Measurements from ENCODE around the gene TNIK. TPM values are rescaled to one million over a fixed set of nuclear protein-coding genes. Genes with fewer than 3 reads are reported as not detected.

Gene TNIK
- total RNA-seq, 1 experiment from 2014 or later: 0.69 TPM

DNA sequence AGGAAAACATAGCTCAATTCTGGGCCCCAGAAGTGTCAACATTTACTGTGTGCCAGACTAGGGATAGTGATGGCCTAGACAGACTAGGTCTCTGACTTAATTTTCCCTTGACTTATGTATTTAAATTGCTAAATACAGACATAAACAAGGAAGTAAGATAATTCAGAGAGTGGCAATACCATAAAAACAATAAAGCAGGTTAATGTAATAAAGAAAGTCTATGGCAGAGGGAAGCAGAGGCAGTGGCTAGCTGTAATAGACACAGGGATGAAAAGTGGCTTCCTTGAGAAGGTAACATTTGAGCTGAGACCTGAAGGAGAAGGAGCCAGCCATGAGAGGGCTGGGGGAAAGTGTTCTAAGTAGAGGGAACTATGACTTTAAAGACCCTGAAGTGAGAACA is 95.7 kb downstream of the TNIK start:
- BruUV-seq (replicated peaks): no TSS peak
- intact Hi-C loops (cut with micrococcal nuclease; ENCODE audit: unreplicated experiment): no loop called here
- DNase-seq (ENCODE audit: low spot score): no peak
- Histone ChIP-seq H3K9me3 (ENCODE audit: low read depth, low read length, poor library complexity, severe bottlenecking) (no peaks in the 10 kb centered on the region), H3K27me3 (replicated peaks; ENCODE audit: insufficient read depth, low read depth, low read length, poor library complexity) (peaks cover 2% of the 10 kb centered on the region), H3K4me3 (ENCODE audit: low read depth, low read length, poor library complexity, severe bottlenecking) (no peak overlapping the region), H3K27ac (ENCODE audit: low read depth, low read length, poor library complexity, severe bottlenecking) (no peak overlapping the region), H3K36me3 (ENCODE audit: insufficient read depth, low read length, poor library complexity, severe bottlenecking) (no peaks in the 10 kb centered on the region), H3K4me1 (ENCODE audit: insufficient read depth, low read length, poor library complexity, severe bottlenecking) (peaks cover 14% of the 10 kb centered on the region)
- CTCF ChIA-PET: no interaction called here
- no peak for TF ChIP-seq EZH2 (IDR thresholded peaks at IDR 0.05; ENCODE audit: borderline replicate concordance, low read depth, low read length, poor library complexity, severe bottlenecking)
- POLR2A ChIA-PET (ENCODE audit: low non-redundant PET): no interaction called here

DNA sequence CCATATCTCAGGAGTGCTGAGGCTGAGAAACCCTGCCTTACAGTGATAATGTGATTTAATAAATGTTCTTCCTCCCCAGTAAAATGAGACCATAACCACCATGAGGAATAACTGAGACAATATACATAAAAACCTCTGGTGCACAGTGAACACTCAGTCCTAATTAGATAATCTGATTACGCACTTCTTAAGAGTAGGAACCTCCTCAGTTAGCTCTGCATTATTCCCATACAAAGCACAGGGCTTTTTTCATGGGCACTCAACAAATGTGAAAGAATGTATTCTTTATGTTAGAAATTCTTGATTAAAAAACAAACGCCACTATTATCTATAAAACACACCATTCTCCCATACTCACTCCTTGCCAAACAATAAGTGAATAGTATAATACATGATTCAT is 97.0 kb downstream of the TNIK start:
- CTCF ChIA-PET: no interaction called here
- H3K9me3 ChIP-seq (ENCODE audit: low read depth, low read length, poor library complexity, severe bottlenecking): no peaks in the 10 kb centered on the region
- H3K4me1 ChIP-seq (ENCODE audit: insufficient read depth, low read length, poor library complexity, severe bottlenecking): peaks cover 14% of the 10 kb centered on the region
- TF ChIP-seq, protein P1, sequence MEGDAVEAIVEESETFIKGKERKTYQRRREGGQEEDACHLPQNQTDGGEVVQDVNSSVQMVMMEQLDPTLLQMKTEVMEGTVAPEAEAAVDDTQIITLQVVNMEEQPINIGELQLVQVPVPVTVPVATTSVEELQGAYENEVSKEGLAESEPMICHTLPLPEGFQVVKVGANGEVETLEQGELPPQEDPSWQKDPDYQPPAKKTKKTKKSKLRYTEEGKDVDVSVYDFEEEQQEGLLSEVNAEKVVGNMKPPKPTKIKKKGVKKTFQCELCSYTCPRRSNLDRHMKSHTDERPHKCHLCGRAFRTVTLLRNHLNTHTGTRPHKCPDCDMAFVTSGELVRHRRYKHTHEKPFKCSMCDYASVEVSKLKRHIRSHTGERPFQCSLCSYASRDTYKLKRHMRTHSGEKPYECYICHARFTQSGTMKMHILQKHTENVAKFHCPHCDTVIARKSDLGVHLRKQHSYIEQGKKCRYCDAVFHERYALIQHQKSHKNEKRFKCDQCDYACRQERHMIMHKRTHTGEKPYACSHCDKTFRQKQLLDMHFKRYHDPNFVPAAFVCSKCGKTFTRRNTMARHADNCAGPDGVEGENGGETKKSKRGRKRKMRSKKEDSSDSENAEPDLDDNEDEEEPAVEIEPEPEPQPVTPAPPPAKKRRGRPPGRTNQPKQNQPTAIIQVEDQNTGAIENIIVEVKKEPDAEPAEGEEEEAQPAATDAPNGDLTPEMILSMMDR (conservative IDR thresholded peaks at IDR 0.05; ENCODE audit: low read depth, low read length): no peak
- no peak for TF ChIP-seq EZH2 (IDR thresholded peaks at IDR 0.05; ENCODE audit: borderline replicate concordance, low read depth, low read length, poor library complexity, severe bottlenecking)
- H3K4me3 ChIP-seq (ENCODE audit: low read depth, low read length, poor library complexity, severe bottlenecking): no peak overlapping the region
- no peak overlapping the region for H3K27ac ChIP-seq (ENCODE audit: low read depth, low read length, poor library complexity, severe bottlenecking)
- BruUV-seq (replicated peaks): no TSS peak
- intact Hi-C loops (cut with micrococcal nuclease; ENCODE audit: unreplicated experiment): no loop called here
- peaks cover 5% of the 10 kb centered on the region for H3K27me3 ChIP-seq (replicated peaks; ENCODE audit: insufficient read depth, low read depth, low read length, poor library complexity)
- peak; percentile 34 for DNase-seq (ENCODE audit: low spot score)
- H3K36me3 ChIP-seq (ENCODE audit: insufficient read depth, low read length, poor library complexity, severe bottlenecking): no peaks in the 10 kb centered on the region
- POLR2A ChIA-PET (ENCODE audit: low non-redundant PET): no interaction called here

DNA sequence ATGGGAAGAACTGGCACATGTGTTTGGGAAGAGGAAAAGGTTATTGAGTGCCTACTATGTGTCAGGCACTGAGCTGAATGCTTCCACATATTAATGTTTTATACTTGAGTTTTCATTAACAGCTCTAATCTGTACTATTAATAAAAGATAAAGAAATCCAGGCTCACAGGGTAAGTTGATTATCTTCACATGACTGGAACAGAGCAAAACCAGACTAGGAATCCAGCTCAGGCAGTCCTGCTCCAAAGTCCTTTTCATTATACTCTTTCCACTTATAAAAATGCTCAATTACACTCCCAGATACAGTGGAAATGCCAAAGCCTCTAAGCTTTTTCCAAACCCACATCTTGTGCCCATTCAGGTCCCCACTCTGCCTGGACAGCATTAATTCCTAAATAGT is 97.6 kb downstream of the TNIK start:
- peaks cover 5% of the 10 kb centered on the region for H3K27me3 ChIP-seq (replicated peaks; ENCODE audit: insufficient read depth, low read depth, low read length, poor library complexity)

GRCh38 chr3:171358881-171359198 is 101.4 kb downstream of the TNIK start:
- Histone ChIP-seq H3K27me3 (replicated peaks; ENCODE audit: insufficient read depth, low read depth, low read length, poor library complexity) (peaks cover 5% of the 10 kb centered on the region), H3K9me3 (ENCODE audit: low read depth, low read length, poor library complexity, severe bottlenecking) (no peaks in the 10 kb centered on the region), H3K4me1 (ENCODE audit: insufficient read depth, low read length, poor library complexity, severe bottlenecking) (peaks cover 17% of the 10 kb centered on the region), H3K4me3 (ENCODE audit: low read depth, low read length, poor library complexity, severe bottlenecking) (no peak overlapping the region), H3K36me3 (ENCODE audit: insufficient read depth, low read length, poor library complexity, severe bottlenecking) (no peaks in the 10 kb centered on the region), H3K27ac (ENCODE audit: low read depth, low read length, poor library complexity, severe bottlenecking) (no peak overlapping the region)
- CTCF ChIA-PET: no interaction called here
- intact Hi-C loops (cut with micrococcal nuclease; ENCODE audit: unreplicated experiment): no loop called here
- no TSS peak for BruUV-seq (replicated peaks)
- POLR2A ChIA-PET (ENCODE audit: low non-redundant PET): no interaction called here
- no peak for DNase-seq (ENCODE audit: low spot score)
- TF ChIP-seq, protein P1 (conservative IDR thresholded peaks at IDR 0.05; ENCODE audit: low read depth, low read length): no peak

More for the DNA sequence above, 97.6 kb downstream of the TNIK start:
- H3K27ac ChIP-seq (ENCODE audit: low read depth, low read length, poor library complexity, severe bottlenecking): no peak overlapping the region
- no TSS peak for BruUV-seq (replicated peaks)
- POLR2A ChIA-PET (ENCODE audit: low non-redundant PET): no interaction called here
- TF ChIP-seq, protein P1 (conservative IDR thresholded peaks at IDR 0.05; ENCODE audit: low read depth, low read length): no peak
- no peak for TF ChIP-seq EZH2 (IDR thresholded peaks at IDR 0.05; ENCODE audit: borderline replicate concordance, low read depth, low read length, poor library complexity, severe bottlenecking)
- no peaks in the 10 kb centered on the region for H3K36me3 ChIP-seq (ENCODE audit: insufficient read depth, low read length, poor library complexity, severe bottlenecking)
- intact Hi-C loops (cut with micrococcal nuclease; ENCODE audit: unreplicated experiment): no loop called here
- DNase-seq (ENCODE audit: low spot score): no peak
- CTCF ChIA-PET: no interaction called here
- H3K4me3 ChIP-seq (ENCODE audit: low read depth, low read length, poor library complexity, severe bottlenecking): no peak overlapping the region
- no peaks in the 10 kb centered on the region for H3K9me3 ChIP-seq (ENCODE audit: low read depth, low read length, poor library complexity, severe bottlenecking)
- peaks cover 14% of the 10 kb centered on the region for H3K4me1 ChIP-seq (ENCODE audit: insufficient read depth, low read length, poor library complexity, severe bottlenecking)

Measured in A673 (cell line).